Keratinocyte (primary cell): Measurements from ENCODE around the gene CHMP6.

Experiments used
- EZH2 ChIP-seq: IDR thresholded peaks from one replicate; pipeline ENCODE4 v1.6.1; 2012; ENCODE audit warnings: inconsistent platforms, mild to moderate bottlenecking, low read length, moderate library complexity
- TF ChIP-seq, protein P1 (sequence below), 3 experiments: IDR thresholded peaks in 1 of 3; conservative IDR thresholded peaks in 1 of 3; optimal IDR thresholded peaks in 1 of 3; 2 replicates in 2 of 3; 3 replicates in 1 of 3; pipeline versions ENCODE3 to v1.5.1; 2011; ENCODE audit warnings: low read length in 3 of 3, mild to moderate bottlenecking in 3 of 3, moderate library complexity in 2 of 3, control low read depth in 1 of 3, inconsistent platforms in 1 of 3; ENCODE audit not compliant: insufficient read depth in 2 of 3; ENCODE audit errors: extremely low read depth in 1 of 3

DNA sequence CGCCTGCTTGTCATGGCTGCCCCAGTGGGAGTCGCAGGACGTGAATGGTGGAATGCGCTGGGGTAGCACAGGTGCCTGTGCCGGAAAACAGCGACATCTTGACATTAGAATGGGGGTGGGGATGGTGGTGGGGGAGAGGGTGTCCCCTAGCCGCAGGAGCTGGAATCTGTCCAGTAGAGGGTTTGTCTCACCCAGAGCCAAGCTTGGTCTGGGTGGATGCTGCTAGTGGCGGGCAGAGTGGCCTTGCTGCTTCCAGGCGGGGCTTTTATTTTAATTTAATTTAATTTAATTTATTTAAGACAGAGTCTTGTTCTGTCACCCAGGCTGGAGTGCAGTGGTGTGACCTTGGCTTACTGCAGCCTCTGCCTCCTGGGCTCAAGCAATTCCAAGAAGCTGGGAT, 51.0 kb downstream of the CHMP6 start:
- TF ChIP-seq, protein P1, sequence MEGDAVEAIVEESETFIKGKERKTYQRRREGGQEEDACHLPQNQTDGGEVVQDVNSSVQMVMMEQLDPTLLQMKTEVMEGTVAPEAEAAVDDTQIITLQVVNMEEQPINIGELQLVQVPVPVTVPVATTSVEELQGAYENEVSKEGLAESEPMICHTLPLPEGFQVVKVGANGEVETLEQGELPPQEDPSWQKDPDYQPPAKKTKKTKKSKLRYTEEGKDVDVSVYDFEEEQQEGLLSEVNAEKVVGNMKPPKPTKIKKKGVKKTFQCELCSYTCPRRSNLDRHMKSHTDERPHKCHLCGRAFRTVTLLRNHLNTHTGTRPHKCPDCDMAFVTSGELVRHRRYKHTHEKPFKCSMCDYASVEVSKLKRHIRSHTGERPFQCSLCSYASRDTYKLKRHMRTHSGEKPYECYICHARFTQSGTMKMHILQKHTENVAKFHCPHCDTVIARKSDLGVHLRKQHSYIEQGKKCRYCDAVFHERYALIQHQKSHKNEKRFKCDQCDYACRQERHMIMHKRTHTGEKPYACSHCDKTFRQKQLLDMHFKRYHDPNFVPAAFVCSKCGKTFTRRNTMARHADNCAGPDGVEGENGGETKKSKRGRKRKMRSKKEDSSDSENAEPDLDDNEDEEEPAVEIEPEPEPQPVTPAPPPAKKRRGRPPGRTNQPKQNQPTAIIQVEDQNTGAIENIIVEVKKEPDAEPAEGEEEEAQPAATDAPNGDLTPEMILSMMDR (optimal IDR thresholded peaks at IDR 0.05 in 1 of 3, IDR thresholded peaks at IDR 0.05 in 1 of 3, conservative IDR thresholded peaks at IDR 0.05 in 1 of 3; ENCODE audit: extremely low read depth in 1 of 3, insufficient read depth in 2 of 3, low read length in 3 of 3): no peak
- no peak for TF ChIP-seq EZH2
